ENCODE measurements around the gene EZH2.

DNA sequence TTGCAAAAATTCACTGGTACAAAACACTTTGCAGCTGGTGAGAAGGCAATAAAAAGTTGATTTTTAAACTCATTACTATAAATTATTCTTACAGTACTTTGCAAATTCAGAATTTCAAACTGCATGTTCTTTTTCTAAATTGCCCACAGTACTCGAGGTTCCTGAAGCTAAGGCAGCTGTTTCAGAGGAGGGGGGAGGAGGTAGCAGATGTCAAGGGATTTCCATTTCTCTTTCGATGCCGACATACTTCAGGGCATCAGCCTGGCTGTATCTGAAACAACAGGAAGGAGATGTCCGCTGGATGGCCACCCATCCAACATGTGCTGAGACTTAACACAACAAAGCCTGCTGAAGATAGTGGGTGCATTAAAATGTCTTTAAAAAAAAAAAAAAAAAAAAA is 76.7 kb downstream of the EZH2 start:
- TF ChIP-seq, protein P1, sequence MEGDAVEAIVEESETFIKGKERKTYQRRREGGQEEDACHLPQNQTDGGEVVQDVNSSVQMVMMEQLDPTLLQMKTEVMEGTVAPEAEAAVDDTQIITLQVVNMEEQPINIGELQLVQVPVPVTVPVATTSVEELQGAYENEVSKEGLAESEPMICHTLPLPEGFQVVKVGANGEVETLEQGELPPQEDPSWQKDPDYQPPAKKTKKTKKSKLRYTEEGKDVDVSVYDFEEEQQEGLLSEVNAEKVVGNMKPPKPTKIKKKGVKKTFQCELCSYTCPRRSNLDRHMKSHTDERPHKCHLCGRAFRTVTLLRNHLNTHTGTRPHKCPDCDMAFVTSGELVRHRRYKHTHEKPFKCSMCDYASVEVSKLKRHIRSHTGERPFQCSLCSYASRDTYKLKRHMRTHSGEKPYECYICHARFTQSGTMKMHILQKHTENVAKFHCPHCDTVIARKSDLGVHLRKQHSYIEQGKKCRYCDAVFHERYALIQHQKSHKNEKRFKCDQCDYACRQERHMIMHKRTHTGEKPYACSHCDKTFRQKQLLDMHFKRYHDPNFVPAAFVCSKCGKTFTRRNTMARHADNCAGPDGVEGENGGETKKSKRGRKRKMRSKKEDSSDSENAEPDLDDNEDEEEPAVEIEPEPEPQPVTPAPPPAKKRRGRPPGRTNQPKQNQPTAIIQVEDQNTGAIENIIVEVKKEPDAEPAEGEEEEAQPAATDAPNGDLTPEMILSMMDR (IDR thresholded peaks at IDR 0.05), result no peak
- TF ChIP-seq RFX5 (IDR thresholded peaks at IDR 0.05; ENCODE audit: low read length) (no peak), ELF1 (IDR thresholded peaks at IDR 0.05) (no peak), GATA2 (CRISPR knock-in tag; IDR thresholded peaks at IDR 0.05) (no peak), EZH2phosphoT487 (IDR thresholded peaks at IDR 0.05; ENCODE audit: borderline replicate concordance, low read depth) (no peak), NRF1 (IDR thresholded peaks at IDR 0.05; ENCODE audit: low read depth, low read length) (no peak), POLR2AphosphoS5 (IDR thresholded peaks at IDR 0.05; ENCODE audit: low read depth, low read length) (no peak), RCOR1 (IDR thresholded peaks at IDR 0.05; ENCODE audit: low read length) (no peak), JUND (IDR thresholded peaks at IDR 0.05) (no peak), RXRA (IDR thresholded peaks at IDR 0.05; ENCODE audit: borderline replicate concordance, low read depth) (no peak), MAX (IDR thresholded peaks at IDR 0.05; ENCODE audit: low read depth) (no peak)
- TF ChIP-seq, protein P2, sequence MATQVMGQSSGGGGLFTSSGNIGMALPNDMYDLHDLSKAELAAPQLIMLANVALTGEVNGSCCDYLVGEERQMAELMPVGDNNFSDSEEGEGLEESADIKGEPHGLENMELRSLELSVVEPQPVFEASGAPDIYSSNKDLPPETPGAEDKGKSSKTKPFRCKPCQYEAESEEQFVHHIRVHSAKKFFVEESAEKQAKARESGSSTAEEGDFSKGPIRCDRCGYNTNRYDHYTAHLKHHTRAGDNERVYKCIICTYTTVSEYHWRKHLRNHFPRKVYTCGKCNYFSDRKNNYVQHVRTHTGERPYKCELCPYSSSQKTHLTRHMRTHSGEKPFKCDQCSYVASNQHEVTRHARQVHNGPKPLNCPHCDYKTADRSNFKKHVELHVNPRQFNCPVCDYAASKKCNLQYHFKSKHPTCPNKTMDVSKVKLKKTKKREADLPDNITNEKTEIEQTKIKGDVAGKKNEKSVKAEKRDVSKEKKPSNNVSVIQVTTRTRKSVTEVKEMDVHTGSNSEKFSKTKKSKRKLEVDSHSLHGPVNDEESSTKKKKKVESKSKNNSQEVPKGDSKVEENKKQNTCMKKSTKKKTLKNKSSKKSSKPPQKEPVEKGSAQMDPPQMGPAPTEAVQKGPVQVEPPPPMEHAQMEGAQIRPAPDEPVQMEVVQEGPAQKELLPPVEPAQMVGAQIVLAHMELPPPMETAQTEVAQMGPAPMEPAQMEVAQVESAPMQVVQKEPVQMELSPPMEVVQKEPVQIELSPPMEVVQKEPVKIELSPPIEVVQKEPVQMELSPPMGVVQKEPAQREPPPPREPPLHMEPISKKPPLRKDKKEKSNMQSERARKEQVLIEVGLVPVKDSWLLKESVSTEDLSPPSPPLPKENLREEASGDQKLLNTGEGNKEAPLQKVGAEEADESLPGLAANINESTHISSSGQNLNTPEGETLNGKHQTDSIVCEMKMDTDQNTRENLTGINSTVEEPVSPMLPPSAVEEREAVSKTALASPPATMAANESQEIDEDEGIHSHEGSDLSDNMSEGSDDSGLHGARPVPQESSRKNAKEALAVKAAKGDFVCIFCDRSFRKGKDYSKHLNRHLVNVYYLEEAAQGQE (IDR thresholded peaks at IDR 0.05; ENCODE audit: low read depth, low read length), result no peak
- TF ChIP-seq, protein P3, sequence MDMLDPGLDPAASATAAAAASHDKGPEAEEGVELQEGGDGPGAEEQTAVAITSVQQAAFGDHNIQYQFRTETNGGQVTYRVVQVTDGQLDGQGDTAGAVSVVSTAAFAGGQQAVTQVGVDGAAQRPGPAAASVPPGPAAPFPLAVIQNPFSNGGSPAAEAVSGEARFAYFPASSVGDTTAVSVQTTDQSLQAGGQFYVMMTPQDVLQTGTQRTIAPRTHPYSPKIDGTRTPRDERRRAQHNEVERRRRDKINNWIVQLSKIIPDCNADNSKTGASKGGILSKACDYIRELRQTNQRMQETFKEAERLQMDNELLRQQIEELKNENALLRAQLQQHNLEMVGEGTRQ (IDR thresholded peaks at IDR 0.05; ENCODE audit: borderline replicate concordance, low read depth, low read length), result no peak

Data from SK-N-SH (cell line).